GM19372 (cell line): ENCODE results near the gene CELF1.

Experiments used
- ATAC-seq: cut with Tn5 transposase; IDR thresholded peaks from one replicate; pipeline ENCODE4 v1.9.1; 2021; ENCODE audit warnings: mild to moderate bottlenecking, low read depth, moderate library complexity; ENCODE audit not compliant: unreplicated experiment

The CELF1 gene

GRCh38 chr11:47434011-47434786 lies 118.7 kb downstream of the CELF1 start:
- no peak for ATAC-seq

GRCh38 chr11:47433157-47433556 lies 119.8 kb downstream of the CELF1 start:
- no peak for ATAC-seq

DNA sequence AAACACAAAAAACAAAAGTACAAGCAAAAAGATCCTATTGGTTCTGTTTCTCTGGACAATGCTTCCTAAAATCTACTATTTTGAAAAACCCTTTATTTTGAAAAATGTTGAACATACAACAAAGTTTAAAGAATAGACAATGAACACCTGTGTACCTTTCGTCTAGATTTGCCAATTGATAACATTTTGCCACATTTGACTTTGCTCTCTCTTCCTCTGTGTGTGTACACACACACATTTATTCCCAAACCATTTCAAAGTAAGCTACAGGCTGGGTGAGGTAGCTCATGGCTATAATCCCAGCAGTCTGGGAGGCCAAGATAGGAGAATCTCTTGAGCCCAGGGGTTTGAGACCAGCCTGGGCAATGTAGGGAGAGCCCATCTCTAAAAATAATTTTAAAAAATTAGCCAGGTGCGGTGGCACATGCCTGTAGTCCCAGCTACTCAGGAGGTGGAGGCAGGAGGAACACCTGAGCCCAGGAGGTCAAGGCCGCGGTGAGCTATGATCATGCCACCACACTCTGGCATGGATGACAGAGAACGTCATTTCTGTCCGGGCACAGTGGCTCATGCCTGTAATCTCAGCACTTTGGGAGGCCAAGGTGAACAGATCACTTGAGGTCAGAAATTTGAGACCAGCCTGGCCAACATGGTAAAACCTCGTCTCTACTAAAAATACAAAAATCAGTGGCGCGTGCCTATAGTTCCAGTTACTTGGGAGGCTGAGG lies 121.4 kb downstream of the CELF1 start:
- no peak for ATAC-seq

GRCh38 chr11:47430524-47430923 lies 122.4 kb downstream of the CELF1 start:
- no peak for ATAC-seq

DNA sequence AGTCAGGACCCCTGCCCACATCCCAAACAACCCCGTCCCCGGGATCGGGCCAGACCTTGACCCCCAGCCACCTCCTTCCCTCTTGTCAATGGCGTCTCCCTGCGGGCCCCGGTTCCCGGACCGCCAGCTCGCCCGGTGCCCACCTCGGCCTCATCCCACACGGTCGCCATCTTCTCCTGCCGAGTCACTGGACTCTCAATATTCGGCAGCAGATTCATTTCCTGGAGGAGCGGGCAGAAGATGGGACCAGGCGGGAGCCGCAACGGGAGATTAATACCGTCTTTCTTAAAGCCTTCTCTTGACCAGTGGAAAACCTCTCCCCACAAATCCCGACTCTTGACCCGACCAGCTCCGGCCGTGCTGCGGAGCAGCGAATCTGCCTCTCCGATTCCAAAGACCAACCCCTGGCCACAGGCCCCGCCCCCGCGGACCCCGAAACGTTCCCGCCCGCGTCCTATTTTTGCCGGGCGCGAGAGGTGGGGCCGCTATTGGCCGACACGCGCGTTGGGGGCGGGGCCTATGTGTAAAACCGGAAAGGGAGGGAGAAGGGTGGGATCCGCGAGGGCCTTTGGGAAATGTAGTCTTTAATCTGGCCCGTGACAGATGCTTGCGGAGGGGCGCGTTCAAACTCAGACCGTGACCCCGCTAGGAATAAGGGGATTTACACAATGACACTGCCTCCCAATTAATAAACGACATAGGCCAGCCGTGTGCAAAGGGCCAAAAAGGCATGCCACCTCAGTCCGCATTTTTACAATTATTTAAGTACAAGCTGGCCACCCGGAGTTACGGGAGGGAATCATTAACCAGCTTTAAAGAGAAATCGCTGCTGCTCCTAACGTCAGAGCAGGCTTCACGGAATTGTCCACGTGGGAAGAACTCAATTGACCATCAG lies 126.6 kb downstream of the CELF1 start, which contains the start of gene PSMC3:
Gene PSMC3 (minus strand): TSS at position 378 of the 895 bp plus-strand sequence. CDS start 160 bp downstream, at position 218.
- peak; percentile 94 for ATAC-seq

DNA sequence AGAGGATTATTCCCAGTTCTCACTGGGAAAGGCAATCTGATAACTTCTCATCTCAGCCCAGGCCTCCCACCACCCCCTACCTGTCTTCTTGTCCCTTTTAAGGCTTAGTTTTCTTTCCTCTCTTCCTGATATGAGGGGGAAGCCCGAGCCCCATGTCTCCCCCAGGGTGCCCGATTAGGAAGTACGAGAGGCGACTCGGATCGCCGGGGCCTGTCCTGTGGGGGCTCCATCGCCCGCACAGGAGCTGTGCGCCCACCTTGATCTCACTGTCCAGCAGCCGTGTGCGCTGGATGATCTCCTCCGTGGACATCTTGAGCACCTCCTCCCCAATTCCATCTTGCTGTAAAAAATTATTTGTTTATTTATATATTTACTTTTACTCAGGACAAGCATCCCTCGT lies 127.3 kb downstream of the CELF1 start:
- ATAC-seq, result no peak

GRCh38 chr11:47418454-47419259 lies 134.3 kb downstream of the CELF1 start:
- no peak for ATAC-seq

- no peak for ATAC-seq
These were observed 135.2 kb downstream of the CELF1 start for GRCh38 chr11:47417712-47418111.

DNA sequence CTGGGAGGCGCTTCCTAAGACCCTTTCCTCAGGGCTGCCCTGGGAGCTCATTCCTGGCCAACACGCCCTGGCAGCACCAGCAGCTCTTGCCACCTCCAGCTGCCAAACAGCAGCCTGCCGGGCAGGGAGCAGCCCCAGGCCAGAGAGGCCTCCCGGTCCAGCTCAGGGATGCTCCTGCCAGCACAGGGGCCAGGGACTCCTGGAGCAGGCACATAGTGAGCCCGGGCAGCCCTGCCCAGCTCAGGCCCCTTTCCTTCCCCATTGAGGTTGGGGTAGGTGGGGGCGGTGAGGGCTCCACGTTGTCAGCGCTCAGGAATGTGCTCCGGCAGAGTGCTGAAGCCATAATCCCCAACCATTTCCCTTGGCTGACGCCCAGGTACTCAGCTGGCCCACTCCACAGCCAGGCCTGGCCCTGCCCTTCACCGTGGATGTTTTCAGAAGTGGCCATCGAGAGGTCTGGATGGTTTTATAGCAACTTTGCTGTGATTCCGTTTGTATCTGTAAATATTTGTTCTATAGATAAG lies 136.9 kb downstream of the CELF1 start:
- ATAC-seq, result no peak
